GM19468 (cell line): ENCODE measurements around the gene PDIA6.

Source experiments
- ATAC-seq: cut with Tn5 transposase; IDR thresholded peaks from one replicate; pipeline ENCODE4 v1.9.1; 2021; ENCODE audit warnings: mild to moderate bottlenecking, moderate library complexity, moderate number of reproducible peaks; ENCODE audit not compliant: unreplicated experiment; ENCODE audit errors: extremely low read depth

Gene PDIA6, protein sequence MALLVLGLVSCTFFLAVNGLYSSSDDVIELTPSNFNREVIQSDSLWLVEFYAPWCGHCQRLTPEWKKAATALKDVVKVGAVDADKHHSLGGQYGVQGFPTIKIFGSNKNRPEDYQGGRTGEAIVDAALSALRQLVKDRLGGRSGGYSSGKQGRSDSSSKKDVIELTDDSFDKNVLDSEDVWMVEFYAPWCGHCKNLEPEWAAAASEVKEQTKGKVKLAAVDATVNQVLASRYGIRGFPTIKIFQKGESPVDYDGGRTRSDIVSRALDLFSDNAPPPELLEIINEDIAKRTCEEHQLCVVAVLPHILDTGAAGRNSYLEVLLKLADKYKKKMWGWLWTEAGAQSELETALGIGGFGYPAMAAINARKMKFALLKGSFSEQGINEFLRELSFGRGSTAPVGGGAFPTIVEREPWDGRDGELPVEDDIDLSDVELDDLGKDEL

GRCh38 chr2:10812362-10813162 lies at the start of gene PDIA6:
Gene PDIA6, minus strand, starts transcription at chr2:10812785. Its CDS starts 89 bp downstream, at chr2:10812696.
- peak; percentile 74 for ATAC-seq

- no peak for ATAC-seq
Observed at GRCh38 chr2:10862330-10862729, 49.7 kb upstream of the PDIA6 start.

GRCh38 chr2:10861765-10862164 lies 49.2 kb upstream of the PDIA6 start:
- no peak for ATAC-seq

DNA sequence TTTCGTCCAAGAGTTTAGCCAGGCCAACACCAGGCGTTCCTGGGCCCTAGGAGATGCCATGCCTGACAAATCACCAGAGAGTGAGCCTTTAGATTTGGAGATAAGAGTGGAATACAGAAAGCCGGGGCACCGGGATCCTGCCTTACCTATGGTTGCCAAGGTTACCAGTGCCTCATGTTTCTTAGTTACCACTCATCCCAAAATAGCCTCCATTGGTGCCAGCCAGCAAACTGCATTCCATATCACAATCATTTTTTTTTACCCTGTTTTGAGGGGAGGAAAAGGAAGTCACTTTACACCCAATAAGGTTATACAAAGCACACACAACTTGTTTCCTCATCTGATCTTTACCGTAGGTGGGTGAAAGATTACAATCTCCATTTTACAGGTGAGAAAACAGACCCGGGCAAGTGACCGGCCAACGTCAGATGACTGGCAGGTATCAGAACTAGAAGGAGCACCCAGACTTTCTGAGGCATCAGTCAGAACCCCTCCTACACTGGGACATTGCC lies 48.3 kb upstream of the PDIA6 start:
- ATAC-seq, result no peak

DNA sequence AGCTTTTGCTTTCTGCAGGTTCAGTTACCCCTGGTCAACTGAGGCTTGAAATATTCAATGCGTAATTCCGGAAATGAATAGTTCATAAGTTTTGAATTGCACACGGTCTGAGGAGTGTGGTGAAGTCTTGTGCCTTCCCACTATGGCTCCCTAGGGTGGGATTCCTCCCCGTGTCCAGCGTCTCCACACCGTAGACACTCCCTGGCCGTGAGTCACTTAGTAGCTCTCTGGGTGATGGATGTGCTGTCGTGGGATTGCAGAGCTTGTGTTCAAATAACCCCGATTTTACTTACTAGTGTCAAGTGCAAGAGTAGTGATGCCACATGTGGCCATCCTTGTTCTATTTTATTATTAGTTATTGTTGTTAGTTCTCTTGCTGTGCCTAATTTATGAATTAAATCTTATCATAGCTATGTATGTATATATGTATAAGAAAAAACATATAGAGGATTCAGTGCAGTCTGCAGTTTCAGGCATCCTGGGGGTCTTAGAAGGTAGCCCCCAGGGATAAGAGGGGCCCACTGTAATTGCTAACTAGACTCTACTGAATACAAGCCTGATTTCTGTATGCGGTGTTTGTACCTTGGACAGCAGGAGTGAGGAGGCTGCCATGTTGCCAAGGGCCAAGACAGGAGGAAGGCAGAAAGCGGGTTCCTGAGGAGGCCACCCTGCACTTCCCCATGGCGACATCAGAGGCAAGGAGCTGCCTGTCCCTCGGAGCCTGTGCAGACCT lies 47.7 kb upstream of the PDIA6 start:
- ATAC-seq, result no peak

DNA sequence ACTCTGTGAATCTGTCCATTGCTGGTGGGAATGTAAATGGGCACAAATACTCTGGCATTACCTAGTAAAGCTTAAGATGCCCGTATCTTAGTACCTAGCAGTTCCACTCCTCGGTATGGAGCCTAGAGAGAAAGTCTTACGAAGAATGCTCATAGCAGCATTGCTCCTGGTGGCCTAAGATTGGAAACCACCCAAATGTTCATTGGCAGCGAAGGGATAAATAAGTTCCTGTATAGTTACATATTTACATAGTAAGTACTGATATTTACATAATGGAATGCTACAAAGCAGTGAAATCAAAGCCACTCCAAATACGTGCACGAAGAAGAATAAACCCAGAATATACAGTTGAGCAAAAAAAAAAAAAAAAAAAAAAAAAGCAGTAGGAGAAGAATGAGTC lies 46.7 kb upstream of the PDIA6 start:
- ATAC-seq, result no peak

DNA sequence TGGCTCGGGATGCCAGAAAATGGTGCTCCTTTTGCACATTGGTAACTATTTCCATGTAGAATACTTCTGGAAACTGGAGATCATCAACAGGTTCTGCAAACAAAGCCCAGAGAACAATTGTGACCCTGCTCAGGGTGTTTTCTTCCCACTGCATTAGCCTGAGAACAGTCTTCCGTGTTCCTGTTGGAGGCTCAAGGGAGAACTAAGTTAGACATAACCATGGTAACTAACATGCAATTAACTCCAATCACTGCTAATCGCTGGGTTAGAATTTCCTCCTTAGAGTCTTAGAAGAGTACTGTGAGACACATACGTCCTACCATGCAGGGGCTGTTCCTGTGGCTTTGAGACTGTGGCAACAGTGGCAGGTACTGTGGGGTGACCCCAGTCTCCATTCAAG lies 36.0 kb upstream of the PDIA6 start:
- no peak for ATAC-seq

DNA sequence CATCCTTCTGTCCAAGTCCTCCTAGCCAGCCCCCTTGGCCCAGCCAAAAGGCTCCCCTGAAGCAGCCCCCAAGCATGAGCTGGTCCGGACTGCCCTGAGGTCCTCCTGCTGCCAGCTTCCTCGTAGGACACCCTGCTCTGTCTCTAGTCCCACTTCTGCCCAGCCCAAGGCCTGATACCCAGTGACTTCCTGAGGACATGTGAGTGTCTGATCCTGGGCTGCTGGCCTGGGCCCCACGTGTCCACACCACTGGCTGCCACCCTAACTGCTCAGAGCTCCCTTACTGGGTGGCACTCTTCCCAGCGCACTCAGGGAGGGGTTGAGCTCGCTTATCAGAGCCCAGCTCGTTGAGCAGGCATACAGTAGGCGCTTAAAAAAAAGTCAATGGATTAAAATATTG lies 34.4 kb upstream of the PDIA6 start:
- ATAC-seq, result no peak

- ATAC-seq, result no peak
Observed at GRCh38 chr2:10846110-10846861, 33.7 kb upstream of the PDIA6 start.

DNA sequence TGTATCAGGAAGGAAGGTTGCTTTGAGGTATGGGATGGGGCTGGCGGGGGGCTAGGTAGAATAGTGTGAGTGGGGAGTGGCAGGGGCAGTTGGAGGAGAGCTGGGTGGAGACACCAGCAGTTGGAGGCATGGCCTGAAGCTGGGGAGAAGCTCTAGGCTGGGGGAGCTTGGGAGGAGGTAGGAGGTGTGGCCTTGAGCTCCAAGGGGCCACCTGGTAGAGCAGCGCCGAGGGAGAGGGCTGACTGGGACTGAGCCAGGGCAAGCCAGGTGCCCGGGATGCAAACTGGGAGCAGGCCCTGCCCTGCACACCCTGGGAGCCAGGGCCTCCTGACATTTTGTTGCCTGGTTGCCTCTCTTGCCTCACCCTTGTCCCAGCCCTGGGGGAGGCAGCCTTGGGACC lies 33.1 kb upstream of the PDIA6 start:
- no peak for ATAC-seq

GRCh38 chr2:10844097-10844496 lies 31.5 kb upstream of the PDIA6 start:
- no peak for ATAC-seq

DNA sequence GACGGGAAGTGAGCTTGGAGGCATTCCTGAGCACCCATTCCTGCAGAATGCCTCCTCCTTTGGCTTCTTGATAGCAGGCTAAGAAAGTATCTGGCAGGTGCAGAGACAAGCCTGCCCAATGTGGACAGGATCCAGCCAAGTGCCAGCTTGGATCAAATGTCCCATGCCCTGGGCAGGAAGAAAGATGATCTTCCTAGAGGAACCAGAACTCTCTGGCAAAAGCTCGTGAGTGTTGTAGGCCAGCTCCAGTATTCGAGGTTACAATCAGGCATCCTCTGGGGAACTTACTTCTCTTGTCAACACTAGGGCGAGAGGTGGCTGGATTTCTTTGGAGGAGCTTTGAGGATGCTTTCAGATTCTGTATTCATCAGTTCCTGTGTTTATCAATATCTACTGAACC lies 29.9 kb upstream of the PDIA6 start:
- no peak for ATAC-seq

GRCh38 chr2:10841547-10842219 lies 29.1 kb upstream of the PDIA6 start:
- no peak for ATAC-seq

GRCh38 chr2:10839813-10840212 lies 27.2 kb upstream of the PDIA6 start:
- no peak for ATAC-seq

DNA sequence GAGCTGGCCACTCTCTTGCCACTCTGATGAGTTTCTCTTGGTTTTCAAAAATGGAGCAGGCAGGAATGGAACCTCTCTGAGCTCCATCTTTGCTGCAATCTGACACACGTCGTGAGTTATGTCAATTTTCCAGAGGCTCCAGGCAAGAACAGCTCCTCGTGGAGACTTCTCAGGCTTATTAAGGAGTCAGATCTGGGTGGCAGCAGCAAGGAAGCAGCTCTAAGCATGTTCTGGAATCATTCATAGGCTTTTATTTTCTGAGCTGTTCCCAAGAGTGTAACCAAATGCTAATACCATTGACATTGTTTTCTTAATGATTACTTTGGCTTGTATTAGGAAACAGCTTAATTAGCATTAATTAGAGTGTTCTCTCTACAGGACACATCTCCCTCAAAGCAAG lies 26.1 kb upstream of the PDIA6 start:
- no peak for ATAC-seq

DNA sequence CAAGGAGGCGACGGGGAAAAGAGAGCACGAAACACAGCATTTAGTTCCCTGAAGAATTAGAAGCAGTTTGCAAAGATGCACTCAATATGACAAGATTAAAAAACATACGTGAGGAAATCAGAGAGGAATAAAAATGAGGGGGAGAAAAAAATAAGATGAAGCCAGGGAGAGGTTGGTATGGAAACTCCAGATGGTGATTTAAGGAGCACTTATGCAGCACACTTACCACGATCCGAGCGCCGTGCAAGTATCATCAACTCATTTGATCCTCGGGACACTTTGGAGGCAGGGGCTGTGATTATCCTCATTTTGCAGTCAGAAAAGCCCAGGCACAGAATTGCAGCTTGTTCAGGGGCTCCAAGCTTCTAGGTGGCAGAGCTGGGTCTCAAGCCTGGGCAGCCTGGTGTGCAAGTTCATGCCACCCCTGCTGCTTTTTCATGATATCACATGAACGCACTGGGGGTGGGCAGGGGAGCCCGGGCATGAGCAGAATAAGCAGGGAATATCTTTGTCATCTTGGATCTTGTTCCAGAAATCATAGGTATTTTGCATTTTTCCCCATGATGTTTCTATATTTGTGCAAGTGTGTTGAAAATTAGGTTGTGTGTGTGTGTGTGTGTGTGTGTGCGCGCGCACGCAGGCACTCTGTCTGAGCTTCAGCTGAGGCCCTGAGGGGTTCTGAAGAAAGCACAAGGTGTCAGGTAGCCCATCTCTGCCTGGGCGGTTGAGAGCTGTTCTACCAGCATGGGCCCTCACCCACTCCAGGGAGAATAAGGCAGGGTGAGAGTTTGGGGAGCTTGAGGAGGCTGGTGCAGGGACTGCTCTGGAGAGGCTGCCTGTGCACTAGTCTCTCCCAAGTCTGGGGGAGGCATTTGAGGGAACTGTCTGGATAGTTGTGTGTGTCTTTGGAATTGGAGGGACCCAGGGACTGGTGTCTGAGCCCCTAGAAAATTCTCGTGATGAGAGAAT lies 25.0 kb upstream of the PDIA6 start:
- ATAC-seq, result no peak

- ATAC-seq, result peak; percentile 46
Observed at GRCh38 chr2:10835052-10835970, 22.7 kb upstream of the PDIA6 start.
